GM18499 (cell line): ENCODE results near the gene ALPK3.

Experiments
- ATAC-seq: cut with Tn5 transposase; IDR thresholded peaks from one replicate; pipeline ENCODE4 v1.9.1; 2021; ENCODE audit warnings: moderate number of reproducible peaks; ENCODE audit not compliant: insufficient read depth, unreplicated experiment

ALPK3 gene

GRCh38 chr15:84816694-84817465 lies at the start of gene ALPK3:
TSS of gene ALPK3 (plus strand) at chr15:84817356. CDS start at chr15:84817453, 97 bp downstream.
- no peak for ATAC-seq

GRCh38 chr15:84772031-84772430 lies 45.1 kb upstream of the ALPK3 start:
- no peak for ATAC-seq

GRCh38 chr15:84772467-84772866 lies 44.7 kb upstream of the ALPK3 start:
- ATAC-seq: no peak

- no peak for ATAC-seq
Measured at GRCh38 chr15:84773716-84774115, 43.4 kb upstream of the ALPK3 start.

- no peak for ATAC-seq
Measured at GRCh38 chr15:84775867-84776449, 41.2 kb upstream of the ALPK3 start.

- ATAC-seq: no peak
Measured at GRCh38 chr15:84778194-84778593, 39.0 kb upstream of the ALPK3 start.

- ATAC-seq: no peak
Measured at GRCh38 chr15:84780492-84780891, 36.7 kb upstream of the ALPK3 start.

GRCh38 chr15:84781495-84781894 lies 35.7 kb upstream of the ALPK3 start:
- ATAC-seq: no peak

- ATAC-seq: no peak
Measured at GRCh38 chr15:84782346-84782745, 34.8 kb upstream of the ALPK3 start.

- no peak for ATAC-seq
Measured at GRCh38 chr15:84783493-84784251, 33.5 kb upstream of the ALPK3 start.

- ATAC-seq: no peak
Measured at GRCh38 chr15:84784262-84784661, 32.9 kb upstream of the ALPK3 start.

GRCh38 chr15:84785053-84785452 lies 32.1 kb upstream of the ALPK3 start:
- no peak for ATAC-seq

GRCh38 chr15:84788500-84788899 lies 28.7 kb upstream of the ALPK3 start:
- ATAC-seq: no peak

GRCh38 chr15:84789762-84790161 lies 27.4 kb upstream of the ALPK3 start:
- ATAC-seq: no peak

GRCh38 chr15:84790676-84791075 lies 26.5 kb upstream of the ALPK3 start:
- ATAC-seq: no peak

- no peak for ATAC-seq
Measured at GRCh38 chr15:84791763-84792162, 25.4 kb upstream of the ALPK3 start.

GRCh38 chr15:84793431-84794161 lies 23.6 kb upstream of the ALPK3 start:
- ATAC-seq: no peak

- ATAC-seq: no peak
Measured at GRCh38 chr15:84794162-84794547, 23.0 kb upstream of the ALPK3 start.

- ATAC-seq: no peak
Measured at GRCh38 chr15:84795186-84795585, 22.0 kb upstream of the ALPK3 start.

- ATAC-seq: no peak
Measured at GRCh38 chr15:84797212-84797611, 19.9 kb upstream of the ALPK3 start.

GRCh38 chr15:84797801-84798200 lies 19.4 kb upstream of the ALPK3 start:
- ATAC-seq: no peak
